Testis (tissue), 2 donors: ENCODE results near the gene SSBP3.

Source experiments
- POLR2A ChIP-seq: fragments of 450-650 bp; IDR thresholded peaks from one replicate; pipeline ENCODE4 v1.6.1; 2017; ENCODE audit warnings: antibody characterized with exemption, mild to moderate bottlenecking, moderate library complexity
- TF ChIP-seq, protein P1 (sequence below), 3 experiments: fragments of 450-650 bp in 2 of 3; fragments of 200-600 bp in 1 of 3; sonication (generic) in 1 of 3; IDR thresholded peaks; one replicate each; pipeline ENCODE4 v1.5.1; 2016 to 2019; ENCODE audit warnings: antibody characterized with exemption in 3 of 3, mild to moderate bottlenecking in 2 of 3, moderate library complexity in 1 of 3

GRCh38 chr1:54302549-54302948 lies 103.6 kb downstream of the SSBP3 start:
- TF ChIP-seq, protein P1, sequence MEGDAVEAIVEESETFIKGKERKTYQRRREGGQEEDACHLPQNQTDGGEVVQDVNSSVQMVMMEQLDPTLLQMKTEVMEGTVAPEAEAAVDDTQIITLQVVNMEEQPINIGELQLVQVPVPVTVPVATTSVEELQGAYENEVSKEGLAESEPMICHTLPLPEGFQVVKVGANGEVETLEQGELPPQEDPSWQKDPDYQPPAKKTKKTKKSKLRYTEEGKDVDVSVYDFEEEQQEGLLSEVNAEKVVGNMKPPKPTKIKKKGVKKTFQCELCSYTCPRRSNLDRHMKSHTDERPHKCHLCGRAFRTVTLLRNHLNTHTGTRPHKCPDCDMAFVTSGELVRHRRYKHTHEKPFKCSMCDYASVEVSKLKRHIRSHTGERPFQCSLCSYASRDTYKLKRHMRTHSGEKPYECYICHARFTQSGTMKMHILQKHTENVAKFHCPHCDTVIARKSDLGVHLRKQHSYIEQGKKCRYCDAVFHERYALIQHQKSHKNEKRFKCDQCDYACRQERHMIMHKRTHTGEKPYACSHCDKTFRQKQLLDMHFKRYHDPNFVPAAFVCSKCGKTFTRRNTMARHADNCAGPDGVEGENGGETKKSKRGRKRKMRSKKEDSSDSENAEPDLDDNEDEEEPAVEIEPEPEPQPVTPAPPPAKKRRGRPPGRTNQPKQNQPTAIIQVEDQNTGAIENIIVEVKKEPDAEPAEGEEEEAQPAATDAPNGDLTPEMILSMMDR (IDR thresholded peaks at IDR 0.05), result no peak
- TF ChIP-seq POLR2A, result no peak
